Thyroid gland (tissue), 4 donors: ENCODE measurements around the gene PPP5C.

ENCODE experiments used
- POLR2A ChIP-seq, 2 donors: fragments of 450-650 bp; IDR thresholded peaks; one replicate each; pipeline ENCODE4 v1.6.1; 2017; ENCODE audit warnings: antibody characterized with exemption in 2 of 2, mild to moderate bottlenecking in 2 of 2, moderate library complexity in 1 of 2
- TF ChIP-seq, protein P1 (sequence below), 6 experiments: fragments of 200-600 bp in 3 of 6; fragments of 450-650 bp in 3 of 6; sonication (generic) in 3 of 6; IDR thresholded peaks; one replicate each; pipeline ENCODE4 v1.5.1; 2016 to 2019; ENCODE audit warnings: antibody characterized with exemption in 6 of 6, mild to moderate bottlenecking in 2 of 6, inconsistent platforms in 1 of 6, moderate library complexity in 1 of 6

- TF ChIP-seq, protein P1, sequence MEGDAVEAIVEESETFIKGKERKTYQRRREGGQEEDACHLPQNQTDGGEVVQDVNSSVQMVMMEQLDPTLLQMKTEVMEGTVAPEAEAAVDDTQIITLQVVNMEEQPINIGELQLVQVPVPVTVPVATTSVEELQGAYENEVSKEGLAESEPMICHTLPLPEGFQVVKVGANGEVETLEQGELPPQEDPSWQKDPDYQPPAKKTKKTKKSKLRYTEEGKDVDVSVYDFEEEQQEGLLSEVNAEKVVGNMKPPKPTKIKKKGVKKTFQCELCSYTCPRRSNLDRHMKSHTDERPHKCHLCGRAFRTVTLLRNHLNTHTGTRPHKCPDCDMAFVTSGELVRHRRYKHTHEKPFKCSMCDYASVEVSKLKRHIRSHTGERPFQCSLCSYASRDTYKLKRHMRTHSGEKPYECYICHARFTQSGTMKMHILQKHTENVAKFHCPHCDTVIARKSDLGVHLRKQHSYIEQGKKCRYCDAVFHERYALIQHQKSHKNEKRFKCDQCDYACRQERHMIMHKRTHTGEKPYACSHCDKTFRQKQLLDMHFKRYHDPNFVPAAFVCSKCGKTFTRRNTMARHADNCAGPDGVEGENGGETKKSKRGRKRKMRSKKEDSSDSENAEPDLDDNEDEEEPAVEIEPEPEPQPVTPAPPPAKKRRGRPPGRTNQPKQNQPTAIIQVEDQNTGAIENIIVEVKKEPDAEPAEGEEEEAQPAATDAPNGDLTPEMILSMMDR (IDR thresholded peaks at IDR 0.05), result no peak
- no peak for TF ChIP-seq POLR2A (IDR thresholded peaks at IDR 0.05)
These were observed 27.9 kb downstream of the PPP5C start for GRCh38 chr19:46374536-46375475.
